Hindlimb muscle (tissue), 1 donor: ENCODE results near the gene MTCL1. TPM values are rescaled to one million over a fixed set of nuclear protein-coding genes. Genes with fewer than 3 reads are reported as not detected.

ENCODE experiments used
- DNase-seq: peaks from one replicate; pipeline ENCODE4 v3.0.0-alpha.2; 2013
- polyA plus RNA-seq: library from polyadenylated mRNA; unstranded; fragments of 120-200 nt; gene quantifications from one replicate; pipeline ENCODE4 v1.2.1, GENCODE V29; 2013; ENCODE audit not compliant: insufficient read length

MTCL1 gene
- polyA plus RNA-seq, 1 donor, result 26.1 TPM

DNA sequence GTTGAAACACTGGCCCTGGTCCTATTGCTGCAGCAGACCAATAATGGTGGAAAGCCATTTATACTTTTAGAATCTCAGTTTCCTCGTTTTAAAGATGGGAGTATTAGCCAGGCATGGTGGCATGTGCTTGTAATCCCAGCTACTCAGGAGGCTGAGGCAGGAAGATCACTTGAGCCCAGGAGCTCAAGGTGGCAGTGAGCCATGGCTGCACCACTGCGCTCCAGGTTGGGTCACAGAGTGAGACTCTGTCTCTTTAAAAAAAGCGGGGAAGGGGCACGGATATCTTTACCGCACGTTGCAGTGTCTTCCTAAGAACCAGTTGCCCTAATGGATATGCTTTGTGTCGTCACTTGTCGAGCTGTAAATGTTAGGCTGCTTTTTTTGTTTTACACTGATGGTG is 8.3 kb downstream of the MTCL1 start:
- DNase-seq, result no peak

- DNase-seq, result no peak
Measured at GRCh38 chr18:8715599-8715998, 10.2 kb downstream of the MTCL1 start.

DNA sequence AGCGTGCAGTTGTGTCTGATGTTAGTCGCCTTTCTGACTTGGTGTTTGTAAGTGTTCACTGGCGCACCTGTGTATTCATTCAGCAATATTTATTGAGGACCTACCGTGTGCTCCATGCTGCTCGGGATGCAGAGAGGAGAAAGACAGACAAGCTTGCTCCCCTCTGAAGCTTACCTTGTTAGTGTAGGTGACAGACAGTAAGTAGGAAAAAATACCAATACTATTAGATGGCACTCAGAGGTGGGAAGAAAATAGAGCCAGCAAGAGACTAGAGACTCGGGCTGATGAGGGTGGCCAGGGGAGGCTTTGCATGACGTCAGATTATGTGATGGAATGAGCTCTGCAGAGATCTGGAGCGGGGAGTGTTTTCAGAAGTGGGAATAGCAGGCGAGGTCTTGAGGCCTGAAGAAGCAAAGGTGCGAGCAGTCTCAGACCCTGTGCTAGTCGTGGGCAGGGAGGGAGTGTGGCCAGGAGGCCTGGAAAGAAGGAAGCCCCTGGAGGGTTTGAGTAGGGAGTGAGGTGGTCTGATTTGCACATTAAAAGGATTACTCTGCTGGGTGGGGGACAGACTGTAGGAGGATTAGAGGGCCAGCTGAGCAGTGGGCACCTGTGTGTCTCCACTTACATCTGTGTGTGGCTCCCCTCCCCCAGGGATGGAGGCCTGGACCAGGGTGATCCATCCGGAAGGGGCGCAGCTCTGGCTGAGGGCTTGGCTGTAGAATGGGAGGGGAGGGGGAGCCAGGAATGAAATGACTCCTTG is 11.8 kb downstream of the MTCL1 start:
- no peak for DNase-seq

DNA sequence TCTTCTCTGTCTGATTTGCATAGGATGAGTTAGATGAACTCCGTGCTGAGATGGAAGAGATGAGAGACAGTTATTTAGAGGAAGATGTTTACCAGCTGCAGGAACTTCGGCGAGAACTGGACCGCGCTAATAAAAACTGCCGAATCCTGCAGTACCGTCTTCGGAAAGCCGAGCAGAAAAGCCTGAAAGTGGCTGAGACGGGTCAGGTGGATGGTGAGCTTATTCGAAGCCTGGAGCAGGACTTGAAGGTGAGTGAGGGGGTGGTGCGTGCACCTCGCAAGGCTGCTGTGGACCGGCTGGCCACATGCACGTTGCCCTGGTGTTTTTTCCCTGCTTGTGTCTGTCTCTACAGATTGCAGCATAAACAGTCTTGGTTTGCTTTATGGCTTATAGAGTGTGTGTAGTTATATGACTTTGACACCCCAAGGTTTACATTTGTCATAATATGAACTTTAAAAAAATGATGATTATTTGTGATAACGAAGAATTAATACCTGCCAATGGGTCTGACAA is 13.1 kb downstream of the MTCL1 start:
- DNase-seq, result no peak

GRCh38 chr18:8719192-8719591 is 13.8 kb downstream of the MTCL1 start:
- DNase-seq, result no peak

DNA sequence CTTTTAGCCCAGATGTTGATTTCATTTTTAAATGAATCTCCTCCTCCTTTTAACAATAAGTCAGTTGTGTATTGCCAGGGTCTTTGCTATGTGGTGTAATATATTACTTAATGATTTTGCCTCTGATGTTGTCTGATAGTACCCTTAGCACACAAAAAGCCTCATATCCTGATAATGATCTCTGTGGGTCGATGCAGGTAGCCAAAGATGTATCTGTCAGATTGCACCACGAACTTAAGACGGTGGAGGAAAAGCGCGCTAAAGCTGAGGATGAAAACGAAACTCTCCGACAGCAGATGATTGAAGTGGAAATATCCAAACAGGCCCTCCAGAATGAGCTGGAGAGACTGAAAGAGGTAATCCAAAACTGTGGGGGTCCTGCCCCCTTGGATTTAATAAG is 14.8 kb downstream of the MTCL1 start:
- DNase-seq, result no peak

GRCh38 chr18:8721094-8721669 is 15.8 kb downstream of the MTCL1 start:
- DNase-seq, result no peak

DNA sequence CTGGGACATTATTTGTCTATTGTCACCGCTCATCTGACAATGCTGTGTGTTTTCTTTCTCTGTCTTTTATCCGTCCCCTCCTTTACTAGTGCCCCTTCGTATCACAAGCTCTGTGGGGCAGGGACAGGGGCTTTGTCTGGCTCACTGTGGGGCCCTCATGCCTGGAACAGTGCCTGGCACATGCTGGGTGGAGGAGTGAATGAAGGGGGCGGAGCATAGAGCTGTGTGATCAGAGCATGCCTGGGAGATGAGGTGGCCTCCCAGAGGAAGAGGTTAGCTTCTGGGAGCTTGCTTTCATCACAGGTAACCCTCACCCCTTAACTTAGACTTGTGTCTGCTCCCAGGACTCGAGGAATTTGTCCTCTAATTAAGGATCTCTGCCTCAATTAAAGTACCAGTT is 16.4 kb downstream of the MTCL1 start:
- DNase-seq, result no peak

GRCh38 chr18:8722946-8723820 is 17.8 kb downstream of the MTCL1 start:
- no peak for DNase-seq

DNA sequence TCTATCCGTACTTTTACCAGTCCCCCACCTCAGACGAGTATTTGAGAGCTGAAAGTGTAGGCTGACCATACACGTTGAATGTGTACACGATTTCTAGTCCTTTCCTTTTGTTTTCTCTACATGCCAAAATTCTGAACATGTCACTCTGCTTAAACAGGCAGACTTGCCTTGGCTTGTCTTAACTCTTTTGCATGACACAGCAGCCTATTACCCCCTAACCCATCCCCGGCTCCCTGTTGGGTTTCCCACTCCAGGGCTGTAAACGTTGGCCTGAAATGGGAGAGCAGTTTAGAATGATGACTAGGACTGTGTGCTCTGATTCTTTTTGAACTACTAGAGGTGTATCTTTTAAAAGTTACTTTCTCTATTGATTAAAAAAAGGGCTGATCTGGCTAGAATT is 19.1 kb downstream of the MTCL1 start:
- no peak for DNase-seq

DNA sequence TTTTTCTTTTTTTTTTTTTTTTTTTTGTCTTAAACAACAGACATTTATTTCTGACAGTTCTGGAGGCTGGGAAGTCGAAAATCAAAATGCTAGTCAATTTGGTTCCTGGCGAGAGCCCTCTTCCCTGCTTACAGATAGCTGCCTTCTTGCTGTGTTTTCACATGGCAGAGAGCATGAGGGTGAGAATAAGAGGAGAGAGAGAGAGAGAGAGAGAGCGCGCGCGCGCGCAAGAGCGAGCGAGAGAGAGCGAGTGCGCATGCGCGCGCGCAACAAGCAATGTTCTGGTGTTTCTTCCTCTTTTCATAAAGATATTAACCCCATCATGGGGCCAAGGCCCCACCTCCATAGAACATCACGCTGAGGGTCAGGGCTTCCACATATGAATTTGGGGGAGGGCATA is 20.9 kb downstream of the MTCL1 start:
- DNase-seq, result no peak

DNA sequence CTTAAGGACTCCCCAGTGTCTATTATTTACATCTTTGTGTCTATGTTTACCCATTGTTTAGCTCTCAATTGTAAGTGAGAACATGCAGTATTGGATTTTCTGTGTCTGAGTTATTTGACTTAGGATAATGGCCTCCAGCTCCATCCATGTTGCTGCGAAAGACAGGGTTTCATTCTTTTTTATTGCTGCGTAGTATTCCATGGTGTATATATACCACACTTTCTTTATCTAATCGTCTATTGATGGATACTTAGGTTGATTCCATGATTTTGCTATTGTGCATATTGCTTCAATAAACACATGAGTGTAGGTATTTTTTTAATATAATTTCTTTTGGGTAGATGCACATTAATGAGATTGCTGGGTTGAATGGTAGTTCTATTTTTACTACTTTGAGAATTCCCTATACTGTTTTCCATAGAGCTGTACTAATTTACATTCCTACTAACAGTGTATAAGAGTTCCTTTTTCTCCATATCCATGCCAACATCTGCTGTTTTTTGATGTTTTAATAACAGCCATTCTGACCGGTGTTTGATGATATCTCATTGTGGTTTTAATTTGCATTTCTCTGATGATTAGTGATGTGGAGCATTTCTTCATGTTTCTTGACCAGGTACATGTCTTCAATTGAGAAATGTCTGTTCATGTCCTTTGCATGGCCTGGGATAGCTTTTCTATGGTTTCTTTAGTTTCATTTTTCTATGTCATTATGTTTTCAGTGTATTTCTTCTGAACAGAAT is 21.8 kb downstream of the MTCL1 start:
- DNase-seq, result no peak

DNA sequence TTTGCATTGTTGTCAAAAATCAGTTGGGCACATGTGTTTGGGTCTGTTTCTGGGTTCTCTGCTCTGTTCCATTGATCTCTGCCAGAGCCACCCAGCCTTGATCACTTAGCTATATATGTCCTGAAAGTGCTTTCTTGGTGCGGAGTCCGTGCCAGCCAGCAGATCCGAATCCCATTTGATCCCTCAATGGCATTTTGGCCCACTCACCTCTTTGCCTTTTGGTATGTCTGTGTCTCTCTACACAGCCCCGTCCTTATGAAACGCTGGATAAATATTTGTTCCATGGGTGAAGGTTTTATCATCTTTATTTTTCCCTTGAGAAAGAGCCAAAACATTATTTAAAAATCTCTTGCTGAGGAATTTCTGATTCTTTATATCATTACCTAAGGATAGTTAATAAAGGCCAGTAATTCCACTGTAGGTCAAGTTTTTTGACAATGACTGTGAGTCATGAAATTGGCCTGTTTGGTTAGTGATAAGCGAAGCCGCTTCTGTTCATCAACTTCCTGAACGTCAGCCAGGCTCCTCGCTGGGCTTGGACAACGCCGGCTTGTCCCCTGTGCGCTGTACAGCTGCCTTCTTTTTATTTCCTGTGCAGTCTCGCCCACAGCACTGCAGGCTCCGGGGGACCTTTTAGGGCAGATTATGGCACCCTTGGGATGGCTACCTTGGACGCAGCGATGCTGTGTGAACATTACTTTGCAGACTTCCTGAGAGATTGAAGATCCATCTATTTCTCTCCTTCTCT is 24.9 kb downstream of the MTCL1 start:
- no peak for DNase-seq

- DNase-seq, result no peak
Measured at GRCh38 chr18:8732442-8733360, 27.3 kb downstream of the MTCL1 start.

GRCh38 chr18:8734496-8734895 is 29.1 kb downstream of the MTCL1 start:
- no peak for DNase-seq

- DNase-seq, result no peak
Measured at GRCh38 chr18:8735274-8735673, 29.9 kb downstream of the MTCL1 start.

GRCh38 chr18:8741117-8741516 is 35.8 kb downstream of the MTCL1 start:
- no peak for DNase-seq

DNA sequence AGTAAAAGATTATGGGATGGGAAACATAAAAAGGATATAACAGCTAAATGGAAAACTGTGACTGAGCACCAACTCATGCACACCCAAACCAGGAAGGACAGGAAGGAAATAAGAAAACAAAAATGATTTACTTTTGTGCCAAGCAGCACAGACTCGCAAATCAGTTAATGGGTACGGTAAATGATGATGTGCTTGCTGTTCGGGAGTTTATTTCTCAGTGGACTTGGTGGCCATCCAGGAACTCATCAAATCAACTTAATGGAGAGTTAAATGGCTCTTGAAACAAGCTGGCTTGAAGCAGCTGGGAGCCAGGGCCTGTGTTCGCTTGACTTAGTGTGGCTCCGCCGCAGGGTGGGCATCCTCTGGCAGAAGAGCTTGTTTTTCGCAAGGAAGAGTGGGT is 36.2 kb downstream of the MTCL1 start:
- DNase-seq, result no peak

GRCh38 chr18:8742387-8743361 is 37.3 kb downstream of the MTCL1 start:
- DNase-seq, result no peak
